ENCODE results near the gene MLF1.

DNA sequence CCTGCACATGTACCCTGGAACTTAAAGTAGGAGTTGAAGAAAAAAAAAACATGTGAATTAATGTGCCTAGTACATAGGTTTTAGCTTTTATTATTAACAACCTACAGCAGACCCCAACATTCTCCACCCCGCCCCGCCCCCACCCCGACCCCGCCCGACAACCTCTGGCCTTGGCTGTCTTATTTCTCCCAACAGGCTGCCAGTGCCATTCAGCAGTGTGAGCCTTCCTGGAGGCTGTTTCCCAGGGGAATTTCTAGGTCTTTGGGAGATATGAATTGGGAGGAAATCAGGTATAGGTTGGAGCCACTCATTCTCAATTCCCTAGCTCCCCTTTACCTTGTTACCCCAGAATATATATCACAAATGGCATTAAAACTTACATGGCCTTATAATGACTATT lies 8.3 kb upstream of the MLF1 start:
- TF ChIP-seq, protein P1, sequence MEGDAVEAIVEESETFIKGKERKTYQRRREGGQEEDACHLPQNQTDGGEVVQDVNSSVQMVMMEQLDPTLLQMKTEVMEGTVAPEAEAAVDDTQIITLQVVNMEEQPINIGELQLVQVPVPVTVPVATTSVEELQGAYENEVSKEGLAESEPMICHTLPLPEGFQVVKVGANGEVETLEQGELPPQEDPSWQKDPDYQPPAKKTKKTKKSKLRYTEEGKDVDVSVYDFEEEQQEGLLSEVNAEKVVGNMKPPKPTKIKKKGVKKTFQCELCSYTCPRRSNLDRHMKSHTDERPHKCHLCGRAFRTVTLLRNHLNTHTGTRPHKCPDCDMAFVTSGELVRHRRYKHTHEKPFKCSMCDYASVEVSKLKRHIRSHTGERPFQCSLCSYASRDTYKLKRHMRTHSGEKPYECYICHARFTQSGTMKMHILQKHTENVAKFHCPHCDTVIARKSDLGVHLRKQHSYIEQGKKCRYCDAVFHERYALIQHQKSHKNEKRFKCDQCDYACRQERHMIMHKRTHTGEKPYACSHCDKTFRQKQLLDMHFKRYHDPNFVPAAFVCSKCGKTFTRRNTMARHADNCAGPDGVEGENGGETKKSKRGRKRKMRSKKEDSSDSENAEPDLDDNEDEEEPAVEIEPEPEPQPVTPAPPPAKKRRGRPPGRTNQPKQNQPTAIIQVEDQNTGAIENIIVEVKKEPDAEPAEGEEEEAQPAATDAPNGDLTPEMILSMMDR (IDR thresholded peaks at IDR 0.05; ENCODE audit: low read depth, low read length), result no peak
- TF ChIP-seq POLR2A (IDR thresholded peaks at IDR 0.05; ENCODE audit: extremely low read depth, insufficient read length), result no peak
- TF ChIP-seq, protein P2, sequence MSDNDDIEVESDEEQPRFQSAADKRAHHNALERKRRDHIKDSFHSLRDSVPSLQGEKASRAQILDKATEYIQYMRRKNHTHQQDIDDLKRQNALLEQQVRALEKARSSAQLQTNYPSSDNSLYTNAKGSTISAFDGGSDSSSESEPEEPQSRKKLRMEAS (IDR thresholded peaks at IDR 0.05; ENCODE audit: low read depth, low read length), result no peak
